ENCODE data around the gene SESN1.

SESN1 gene

DNA sequence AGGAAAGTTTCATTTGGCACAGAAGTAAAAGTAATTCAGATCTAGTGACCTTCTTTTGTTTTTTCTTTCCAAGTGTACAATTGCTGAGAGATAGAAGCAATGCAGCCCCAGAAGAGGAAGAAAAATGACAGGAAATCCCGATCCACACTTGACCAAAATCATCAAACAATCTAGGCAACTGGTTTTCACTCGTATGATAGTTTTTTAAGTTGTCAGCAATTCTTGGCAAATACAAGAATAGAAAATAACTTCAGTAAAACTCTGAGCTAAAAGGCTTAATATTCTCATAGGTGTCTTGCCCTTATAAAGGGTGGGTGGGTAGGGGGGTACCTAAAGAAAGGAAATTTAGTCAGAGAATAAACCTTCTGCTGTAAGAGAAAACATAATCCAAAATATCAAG lies 36.0 kb downstream of the SESN1 start:
- no peak for DNase-seq

DNA sequence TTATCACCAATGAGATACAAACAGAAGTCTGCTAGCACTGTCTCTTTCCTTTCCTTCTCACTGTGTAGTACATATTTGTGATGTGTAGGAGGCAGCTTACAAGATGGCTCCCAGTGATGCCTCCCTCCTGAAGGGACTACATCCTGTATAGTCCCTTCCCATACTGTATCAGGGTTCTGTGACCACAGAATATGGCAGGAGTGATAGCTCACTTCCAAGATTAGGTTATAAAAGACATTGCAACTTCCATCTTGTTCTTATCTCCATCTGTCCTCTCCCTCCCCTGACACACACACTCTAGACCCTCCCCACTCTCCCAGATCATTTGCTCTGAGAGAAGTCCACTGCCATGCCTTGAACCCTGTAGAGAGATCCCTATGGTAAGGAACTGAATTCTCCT lies 38.0 kb downstream of the SESN1 start:
- DNase-seq = no peak

DNA sequence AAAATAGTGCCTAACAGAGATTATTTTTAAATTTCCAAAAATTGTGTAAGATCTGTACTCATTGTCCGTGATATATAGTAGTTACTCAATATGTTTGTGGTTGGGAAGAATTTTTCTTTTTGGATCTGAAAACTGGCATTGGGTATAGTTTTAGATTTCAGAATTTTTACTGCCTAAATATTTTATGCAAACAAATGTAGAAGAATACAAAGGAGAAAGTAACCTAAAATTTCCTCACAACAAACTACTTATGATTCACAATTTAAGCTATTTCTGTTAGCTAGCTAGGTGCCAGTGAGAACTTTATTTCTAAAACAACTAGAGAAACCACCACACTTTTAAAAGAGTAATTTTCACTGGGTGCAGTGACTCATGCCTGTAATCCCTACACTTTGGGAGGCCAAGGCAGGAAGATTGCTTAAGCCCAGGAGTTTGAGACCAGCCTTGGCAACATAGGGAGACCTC lies 38.8 kb downstream of the SESN1 start:
- no peak for DNase-seq

DNA sequence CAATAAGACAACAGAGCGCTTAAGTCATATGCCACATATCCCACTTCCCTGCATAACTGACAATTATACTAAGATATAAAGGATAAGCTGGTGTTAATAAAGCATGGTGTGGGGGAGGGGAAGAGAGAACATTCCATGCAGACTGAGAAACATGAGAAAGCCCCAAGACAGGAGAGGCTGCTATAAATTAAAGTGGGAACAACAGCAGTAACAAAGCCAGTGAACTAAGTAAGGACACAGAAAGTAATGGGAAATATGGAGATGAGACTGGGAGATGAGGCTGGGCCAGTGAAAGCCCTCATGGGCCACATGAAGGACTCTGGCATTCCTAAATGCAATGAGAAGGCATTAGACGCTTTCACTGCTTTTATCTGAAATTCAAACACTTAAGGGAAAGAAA lies 41.3 kb downstream of the SESN1 start:
- no peak for DNase-seq

DNA sequence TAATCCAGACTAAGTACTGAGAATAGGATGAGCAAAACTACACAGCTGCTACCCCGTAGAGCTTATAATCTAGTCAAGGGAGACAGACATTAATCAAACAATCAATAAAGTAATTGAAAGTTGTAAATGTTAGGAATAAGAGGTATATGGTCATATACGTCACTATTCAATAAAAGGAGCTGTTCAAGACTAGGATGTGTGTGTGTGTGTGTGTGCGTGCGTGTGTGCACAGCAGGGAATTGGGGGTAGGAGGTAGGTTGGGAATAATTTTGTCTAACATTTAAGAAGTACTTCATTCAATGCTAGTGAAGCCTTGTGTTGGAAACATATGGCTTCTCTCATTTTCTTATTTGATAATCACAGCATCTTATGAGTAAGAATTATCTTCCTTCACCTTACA lies 41.8 kb downstream of the SESN1 start:
- no peak for DNase-seq

DNA sequence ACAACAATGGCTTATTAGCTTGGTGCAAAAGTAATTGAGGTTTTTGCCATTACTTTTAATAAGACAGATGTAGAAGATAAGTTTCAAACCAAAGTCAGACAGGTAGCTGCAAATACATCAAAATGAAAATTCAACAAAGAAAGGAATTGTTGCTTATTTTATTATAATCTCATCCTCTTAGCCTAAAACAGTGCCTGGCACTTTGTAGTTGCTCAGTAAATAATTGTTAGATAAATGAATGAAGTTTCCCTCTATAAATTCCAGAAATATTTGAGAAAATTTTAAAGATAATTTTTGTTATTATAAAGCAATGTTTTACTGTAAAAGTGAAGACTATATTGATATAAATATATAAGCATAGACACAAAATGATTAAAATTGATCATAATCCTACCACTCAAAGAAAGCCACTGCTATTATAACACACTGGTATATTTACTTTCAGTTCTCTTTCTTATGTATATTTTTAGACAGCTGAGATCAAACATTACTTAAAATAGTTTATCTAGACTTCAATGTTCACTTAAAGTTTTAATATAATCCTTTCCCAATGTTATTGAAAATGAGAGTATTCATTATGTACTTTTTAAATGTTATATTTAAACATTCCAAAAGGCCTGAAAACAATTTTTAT lies 42.5 kb downstream of the SESN1 start:
- DNase-seq = no peak

DNA sequence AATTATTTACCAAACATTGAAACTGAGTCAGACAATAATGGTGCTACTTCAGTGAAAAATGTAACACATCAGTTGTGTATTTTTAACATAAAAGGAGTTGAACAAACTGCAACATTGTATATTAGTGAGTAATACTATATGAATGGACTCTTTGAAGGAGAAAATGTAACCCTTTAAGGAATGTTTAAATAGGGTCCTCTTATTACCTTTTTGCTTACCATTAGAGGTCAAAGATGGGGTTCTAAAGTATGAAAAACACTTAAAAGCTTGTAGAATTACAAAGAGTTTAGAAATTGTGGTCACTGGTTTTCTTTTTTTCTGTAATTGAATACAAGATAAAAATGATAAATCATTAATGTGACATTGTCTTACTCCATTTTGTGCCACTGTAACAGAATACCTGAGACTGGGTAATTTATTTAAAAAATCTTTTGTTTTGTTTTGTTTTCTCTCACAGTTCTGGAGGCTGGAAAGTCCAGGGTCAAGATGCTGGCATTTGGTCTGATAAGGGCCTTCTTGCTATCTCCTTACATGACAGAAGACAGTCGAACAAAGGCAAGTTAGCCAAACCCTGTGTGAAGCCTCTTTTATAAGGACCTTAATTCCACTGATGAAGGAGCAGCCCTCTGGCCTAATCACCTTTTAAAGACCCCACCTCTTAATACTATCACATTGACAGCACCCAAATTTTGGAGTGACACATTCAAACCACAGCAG lies 43.2 kb downstream of the SESN1 start:
- no peak for DNase-seq

DNA sequence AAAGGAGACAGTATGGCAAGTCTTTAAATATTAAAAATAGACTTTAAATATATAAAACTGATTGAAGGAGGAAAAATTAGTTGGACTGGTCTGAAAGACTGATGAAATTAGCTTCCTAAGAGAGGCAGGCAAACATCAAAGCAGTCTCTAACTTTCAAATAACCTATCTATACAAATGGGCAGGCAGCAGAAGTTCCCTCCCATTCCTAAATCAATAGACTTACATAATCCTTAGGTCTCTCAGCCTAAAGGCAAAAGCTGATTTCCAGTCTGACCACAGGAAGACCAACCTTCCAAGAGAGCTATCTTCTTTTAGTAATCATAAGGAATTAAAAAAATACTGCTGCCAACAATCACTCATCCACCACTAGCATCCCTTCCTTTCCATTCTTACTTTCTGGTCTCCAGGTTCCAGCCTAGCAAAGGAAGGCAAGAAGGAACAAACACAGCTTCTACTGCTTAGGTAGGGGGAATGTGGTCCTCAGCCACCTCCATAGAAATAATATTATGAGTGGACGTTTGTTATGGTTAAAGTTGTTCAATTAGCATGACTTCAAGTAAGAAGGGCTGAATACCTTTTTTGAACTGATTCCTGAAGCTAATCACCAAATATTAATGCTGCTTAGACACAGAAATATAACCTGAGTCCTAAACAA lies 44.1 kb downstream of the SESN1 start:
- DNase-seq = no peak

DNA sequence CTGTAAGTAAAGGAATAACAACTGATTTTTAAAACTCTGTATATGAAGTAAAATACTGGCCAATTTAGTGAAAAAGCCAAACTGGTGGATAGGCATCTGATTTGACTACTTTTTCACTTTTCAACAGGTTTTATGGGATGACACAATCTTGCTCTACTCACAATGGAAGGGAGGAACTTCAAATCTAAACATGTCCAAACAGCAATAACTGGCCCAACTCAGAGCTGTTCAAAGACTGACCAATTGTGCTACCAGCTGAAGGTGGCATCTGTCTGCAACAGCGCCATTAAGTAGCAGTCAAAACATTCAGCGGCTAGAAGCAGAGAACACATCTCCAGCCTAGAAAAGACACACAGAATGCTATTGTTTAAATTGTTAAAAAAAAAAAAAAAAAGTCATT lies 44.6 kb downstream of the SESN1 start:
- DNase-seq = no peak

DNA sequence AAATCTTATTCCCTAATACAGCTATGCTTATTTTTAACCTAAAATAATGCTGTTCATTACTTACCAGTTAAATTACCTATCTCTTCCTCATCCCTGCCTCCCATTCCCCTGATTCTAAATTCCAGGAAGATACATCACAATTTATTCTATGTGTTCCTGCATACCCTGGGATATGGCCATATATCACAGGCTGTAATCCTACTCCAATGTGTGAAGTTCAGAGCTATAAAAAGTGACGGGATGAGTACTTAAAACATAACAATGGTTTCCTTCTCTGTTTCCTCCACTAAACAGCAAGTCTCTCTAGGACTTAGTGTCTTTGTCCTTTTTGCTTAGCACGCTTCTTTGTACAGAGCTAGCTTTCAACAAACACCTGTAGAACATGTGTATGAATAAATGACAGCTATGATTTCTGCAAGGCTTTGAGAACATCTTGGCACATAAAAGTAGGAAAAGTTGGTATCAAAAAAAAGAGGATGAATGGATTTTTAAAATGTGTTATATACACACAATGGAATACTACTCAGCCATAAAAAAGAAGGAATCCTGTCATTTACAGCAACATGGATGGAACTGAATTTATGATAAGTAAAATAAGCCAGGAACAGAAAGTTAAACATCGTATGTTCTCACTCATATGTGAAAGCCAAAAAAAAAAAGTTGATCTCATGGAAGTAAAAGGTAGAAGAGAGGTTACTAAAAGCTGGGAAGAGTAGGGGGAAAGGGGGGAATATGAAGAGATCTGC lies 45.8 kb downstream of the SESN1 start:
- no peak for DNase-seq

DNA sequence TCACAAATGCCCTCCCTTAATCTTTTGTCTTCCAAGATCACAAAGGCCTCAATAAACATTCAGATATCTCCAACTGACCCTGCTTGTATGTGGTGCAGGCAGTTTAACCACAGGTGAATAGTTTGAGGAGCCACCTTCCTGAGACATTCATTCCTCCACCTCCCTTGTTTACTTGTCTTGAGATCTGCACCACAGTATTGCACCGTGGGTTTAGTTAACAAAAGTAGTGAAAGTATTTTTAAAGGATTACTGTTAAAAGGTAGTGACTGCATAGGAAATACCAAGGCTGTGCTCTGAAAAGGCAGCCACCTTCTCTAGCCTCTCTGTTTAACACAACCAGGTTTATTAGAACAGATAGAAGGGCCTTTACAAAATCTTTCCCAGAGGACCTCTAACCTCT lies 46.5 kb downstream of the SESN1 start:
- DNase-seq = no peak

DNA sequence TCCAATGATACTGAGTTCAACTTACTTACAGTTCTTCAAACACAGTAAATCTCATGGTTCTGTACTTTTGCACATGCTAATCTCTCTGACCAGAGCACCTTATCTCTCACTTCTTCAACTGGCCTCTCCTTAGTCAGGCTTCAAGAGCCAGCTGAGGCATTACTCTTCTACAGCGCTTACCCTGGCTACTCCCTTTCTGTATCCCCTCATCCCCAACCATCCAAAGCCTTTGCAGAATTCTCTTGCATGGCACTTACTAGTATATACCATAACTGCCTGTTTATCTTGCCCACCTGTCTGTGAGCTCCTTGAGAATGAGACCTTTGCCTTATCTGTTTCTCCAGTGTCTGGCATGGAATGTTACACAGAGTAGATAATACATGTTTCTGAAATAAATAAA lies 49.2 kb downstream of the SESN1 start:
- DNase-seq = no peak

DNA sequence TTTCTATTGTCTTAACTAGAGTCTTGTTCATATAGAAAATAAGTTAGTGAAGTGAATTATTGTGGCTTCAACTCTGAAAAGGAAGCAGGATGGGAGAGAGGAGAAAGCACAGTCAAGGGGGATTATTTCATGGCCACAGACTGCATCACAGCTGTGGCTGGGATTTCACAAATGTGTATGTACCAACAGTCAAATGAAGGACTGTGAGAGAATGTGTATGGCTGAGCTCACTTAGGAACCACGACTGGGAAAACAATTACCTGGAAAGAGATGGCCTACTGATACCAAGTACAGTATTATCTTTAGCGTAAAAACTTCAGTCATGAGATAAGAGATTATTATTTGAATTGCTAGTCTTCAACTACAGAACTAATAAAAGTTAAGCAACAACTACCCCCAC lies 54.9 kb downstream of the SESN1 start:
- no peak for DNase-seq

DNA sequence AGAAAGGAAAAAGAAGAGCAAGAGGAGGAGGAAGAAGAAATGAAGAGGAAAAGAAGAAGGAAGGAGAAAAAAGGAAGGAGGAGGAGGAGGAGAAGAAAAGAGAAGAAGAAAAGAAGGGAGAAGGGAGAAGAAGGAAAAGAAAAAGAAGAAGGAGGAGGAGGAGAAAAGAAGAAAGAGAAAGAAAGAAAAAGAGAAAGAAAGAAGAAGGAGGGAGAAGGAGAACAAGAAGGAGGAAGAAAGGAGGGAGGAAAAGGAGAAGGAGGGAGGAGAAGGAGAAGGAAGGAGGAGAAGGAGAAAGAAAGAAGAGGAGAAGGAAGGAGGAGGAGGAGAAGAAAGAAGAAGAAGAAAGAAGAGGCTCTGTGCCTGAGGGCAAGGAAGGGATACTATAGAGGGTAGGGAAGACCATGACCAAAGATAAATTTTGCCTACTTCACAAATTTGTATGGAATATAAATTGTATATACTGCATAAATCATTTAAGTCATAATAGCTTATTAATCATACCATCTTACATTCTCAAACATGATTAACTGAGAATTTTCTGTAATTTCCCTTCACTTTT lies 55.7 kb downstream of the SESN1 start:
- no peak for DNase-seq

DNA sequence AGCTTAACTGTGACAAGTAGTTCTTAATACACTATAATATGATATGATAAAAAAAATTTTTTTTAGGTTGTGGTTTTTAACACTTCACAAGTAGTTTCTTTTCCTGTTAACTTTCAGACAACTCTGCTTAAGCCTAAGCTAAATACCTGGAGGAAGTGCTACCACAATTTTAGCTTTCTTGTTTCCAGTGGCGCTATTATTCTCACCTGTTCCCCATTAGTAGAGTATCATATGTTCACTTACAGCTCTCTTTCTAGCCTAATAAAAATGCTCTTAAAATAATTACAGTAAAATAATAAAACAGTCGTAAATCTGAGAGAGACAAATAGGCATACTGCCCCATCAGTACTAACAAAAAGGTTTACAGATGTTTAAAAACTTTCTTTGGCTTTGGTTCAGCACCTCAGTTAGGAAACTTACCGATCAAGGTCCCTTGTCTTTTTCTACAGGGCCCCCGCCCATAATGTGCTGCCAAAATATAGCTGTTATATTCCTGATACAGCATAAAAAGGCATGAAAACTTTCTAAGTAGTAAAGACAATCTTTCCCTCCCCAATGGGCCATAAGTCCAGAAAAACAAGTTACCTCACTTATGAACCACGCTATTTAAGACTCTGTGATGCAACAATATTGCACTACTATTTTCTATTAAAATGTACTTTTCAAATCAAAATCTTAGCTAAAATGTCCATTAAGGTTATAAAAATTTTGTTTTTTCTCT lies 57.9 kb downstream of the SESN1 start:
- peak; percentile 51 for DNase-seq

DNA sequence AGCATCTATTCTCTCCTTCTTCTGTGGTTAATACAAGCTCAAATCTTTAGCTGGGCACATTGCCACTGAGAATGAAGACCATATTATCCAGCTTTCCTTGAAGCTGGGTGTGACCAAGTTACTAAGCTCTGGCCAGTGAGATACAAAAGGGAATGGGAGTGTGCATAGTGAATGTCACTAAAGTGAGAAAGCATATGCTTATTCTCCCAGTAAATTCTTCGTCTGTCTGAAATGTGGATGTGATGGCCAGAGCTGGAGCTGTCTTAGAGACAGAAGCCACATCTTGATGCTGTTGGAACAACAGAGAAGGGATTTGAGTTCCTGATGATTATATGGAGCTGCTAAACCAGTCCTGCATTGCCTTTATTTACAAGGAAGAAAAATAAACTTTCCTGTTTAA lies 60.1 kb downstream of the SESN1 start:
- DNase-seq = no peak

DNA sequence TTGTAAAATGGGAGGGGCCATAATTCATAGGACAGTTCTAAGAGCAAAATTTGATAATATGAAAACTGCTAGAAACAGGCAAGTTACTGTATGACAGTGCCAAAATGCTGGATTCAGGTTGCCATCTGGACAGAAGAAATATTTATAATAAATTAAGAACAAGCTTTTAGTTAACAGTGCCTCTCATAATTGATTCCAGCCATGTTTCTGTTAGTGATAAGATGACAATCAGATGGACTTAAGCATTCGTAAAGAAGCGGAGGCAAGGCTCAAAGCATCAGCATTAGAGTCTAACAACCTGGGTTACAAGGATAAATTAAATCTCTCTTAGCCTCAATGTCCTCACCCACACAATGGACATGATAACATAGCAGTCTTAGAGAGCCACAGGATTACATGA lies 61.0 kb downstream of the SESN1 start:
- no peak for DNase-seq

DNA sequence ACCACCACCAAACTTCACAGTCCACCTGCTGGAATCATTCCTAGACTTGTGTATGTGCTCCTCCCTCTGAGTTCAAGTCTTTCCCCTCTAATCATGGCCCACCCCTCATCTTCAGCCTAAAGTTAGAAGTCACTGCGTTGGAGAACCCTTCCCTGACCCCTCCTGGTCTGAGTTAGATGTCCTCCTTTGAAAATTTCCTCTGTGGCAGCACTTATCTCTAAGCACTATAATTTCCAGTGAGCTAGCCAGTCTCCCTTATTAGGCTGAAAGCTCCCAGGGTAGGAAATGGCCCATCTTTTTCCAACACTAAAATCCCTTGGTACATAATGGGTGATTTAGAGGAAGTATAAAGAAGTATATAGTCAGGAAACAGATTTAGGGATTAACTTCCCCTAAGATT lies 63.2 kb downstream of the SESN1 start:
- DNase-seq = no peak

DNA sequence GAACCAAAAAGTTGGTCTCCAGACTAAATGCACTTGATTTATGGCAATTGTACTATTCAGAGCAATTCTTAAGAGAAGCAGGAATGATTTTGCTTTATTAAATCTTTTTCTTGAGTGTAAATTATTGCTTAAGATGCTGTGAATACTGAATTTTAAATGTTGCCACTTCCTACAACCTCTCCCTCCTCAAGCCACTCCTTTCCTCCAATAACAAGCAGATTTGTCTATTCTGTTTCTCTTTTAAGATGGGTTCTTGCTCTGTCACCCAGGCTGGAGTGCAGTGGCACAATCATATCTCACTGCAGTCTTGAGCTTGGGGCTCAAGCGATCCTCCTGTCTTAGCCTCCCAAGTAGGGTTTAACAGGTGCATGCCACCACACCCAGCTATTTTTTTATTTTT lies 65.3 kb downstream of the SESN1 start:
- no peak for DNase-seq

DNA sequence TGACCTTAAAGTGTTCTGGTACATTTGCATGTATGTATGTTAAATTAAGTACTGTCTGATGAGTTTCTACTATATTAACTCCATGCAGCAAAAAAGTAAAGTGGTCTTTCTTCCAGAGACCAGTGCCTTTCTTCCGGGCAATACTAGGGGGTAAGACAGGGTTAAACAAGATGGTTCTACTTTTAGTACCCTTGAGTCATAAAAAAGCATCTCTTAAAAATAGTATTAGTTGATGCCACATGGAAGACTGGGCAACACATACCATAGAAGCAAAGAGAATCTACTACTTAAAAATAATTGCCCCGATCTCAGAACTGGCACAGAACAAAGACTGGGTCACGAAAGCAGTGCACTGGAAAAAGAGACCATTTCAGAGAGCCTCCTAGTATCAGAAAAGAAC lies 66.2 kb downstream of the SESN1 start:
- no peak for DNase-seq

DNA sequence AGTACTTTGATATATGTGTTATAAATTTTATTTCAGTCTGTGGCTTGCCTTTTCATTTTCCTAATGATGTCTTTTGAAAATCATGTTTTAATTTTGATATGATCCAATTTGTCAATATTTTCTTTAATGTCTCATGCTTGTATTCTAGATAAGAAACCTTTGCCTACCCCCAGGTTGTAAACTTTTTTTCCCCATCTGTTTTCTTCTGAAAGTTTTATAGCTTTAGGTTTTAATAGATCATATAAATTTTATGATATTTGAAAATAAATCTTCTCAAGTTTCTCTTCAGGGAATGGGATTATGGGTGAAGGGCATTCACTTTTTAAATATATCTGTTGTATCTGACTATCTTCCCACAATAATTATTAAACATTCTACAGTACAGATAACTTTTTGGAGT lies 66.7 kb downstream of the SESN1 start:
- no peak for DNase-seq

DNA sequence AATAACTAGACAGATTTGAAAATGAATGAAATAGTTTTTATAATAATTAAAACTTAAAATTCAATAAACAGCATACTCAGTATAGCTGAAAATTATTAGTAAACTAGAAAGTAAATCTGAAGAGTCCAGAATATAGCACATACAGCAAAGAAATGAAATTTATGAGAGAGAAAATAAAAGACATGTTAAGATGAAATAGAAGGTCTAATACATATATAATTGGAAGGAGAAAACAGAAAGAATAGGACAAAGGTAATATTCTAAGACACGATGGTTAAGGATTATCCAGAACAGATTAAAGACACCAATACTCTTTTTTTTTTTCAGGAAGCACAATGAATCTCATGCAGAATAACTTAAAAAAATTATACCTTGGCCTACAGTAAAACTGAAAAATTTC lies 69.0 kb downstream of the SESN1 start:
- DNase-seq = no peak

DNA sequence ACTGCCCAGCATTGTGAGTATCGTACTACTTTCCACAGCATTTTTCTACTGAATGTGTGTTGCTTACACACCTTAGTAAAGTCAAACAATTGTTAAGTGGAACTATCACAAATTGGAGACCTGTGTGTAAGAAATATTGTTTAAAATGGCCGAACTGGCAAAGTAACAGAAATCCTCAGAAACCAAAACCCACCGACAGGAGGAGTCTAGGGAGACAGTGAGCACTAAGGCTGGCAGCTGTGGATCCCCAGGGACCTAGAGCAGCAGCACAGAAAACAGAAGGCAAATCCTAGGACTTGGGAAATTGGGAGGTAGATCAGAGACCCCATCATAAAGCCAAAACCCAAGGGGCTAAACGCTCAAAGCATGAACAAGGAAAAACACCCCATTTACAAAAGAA lies 69.9 kb downstream of the SESN1 start:
- DNase-seq = no peak

All from CD4-positive, alpha-beta T cell treated with Interleukin-17A for 1 hour (primary cell).